ENCODE measurements around the gene GPR45. TPM values are rescaled to one million over a fixed set of nuclear protein-coding genes. Genes with fewer than 3 reads are reported as not detected.

The GPR45 gene
- total RNA-seq, 1 donor from 2014 or later: not detected

DNA sequence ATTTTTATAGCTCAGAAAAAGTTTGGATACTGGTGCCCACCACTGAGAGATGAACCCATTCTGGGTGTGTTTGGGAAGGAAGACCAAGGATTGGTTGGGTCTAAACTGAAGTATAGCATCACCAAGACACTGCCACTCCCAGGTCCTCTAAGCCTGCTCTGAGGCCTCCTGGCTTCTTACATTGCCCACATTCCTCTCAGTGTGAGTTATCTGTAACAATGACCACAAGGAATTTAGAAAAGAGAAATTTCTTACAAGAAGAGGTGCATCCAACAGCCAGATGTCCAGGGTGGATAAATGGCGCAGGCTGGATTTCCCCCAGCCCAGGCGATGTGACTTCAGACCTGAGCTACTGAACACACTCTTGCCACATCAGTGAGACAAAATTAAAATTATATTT lies 1.6 kb upstream of the GPR45 start:
- Mint-ChIP-seq H3K9me3 (ENCODE audit: unreplicated experiment) (peaks cover 4% of the 10 kb centered on the region), H3K4me3 (ENCODE audit: unreplicated experiment) (no peak overlapping the region), H3K27me3 (ENCODE audit: low read depth, unreplicated experiment) (peaks cover 2% of the 10 kb centered on the region), H3K4me1 (ENCODE audit: low read depth, unreplicated experiment) (peaks cover 24% of the 10 kb centered on the region), H3K36me3 (ENCODE audit: low read depth, unreplicated experiment) (no peaks in the 10 kb centered on the region), H3K27ac (ENCODE audit: unreplicated experiment) (peak overlapping the region; percentile 98)
- H4K20me1 ChIP-seq (ENCODE audit: insufficient read depth, low read length): no peaks in the 10 kb centered on the region
- no peak overlapping the region for H3K9ac ChIP-seq (ENCODE audit: low read length)
- no peak overlapping the region for H2AFZ ChIP-seq (ENCODE audit: low read depth, low read length)
- DNase-seq (ENCODE audit: low read depth) (peak; percentile 97), FAIRE-seq (peak; percentile 99)
- no peaks in the 10 kb centered on the region for H3K79me2 ChIP-seq (ENCODE audit: insufficient read depth, low read length)
- H3K4me3 ChIP-seq (ENCODE audit: insufficient read depth, low read depth, low read length): no peak overlapping the region
- H3K27me3 ChIP-seq (ENCODE audit: insufficient read depth, low read length): no peaks in the 10 kb centered on the region
- no peaks in the 10 kb centered on the region for H3K9me3 ChIP-seq (ENCODE audit: insufficient read depth, low read depth, low read length)
- H3K27ac ChIP-seq (ENCODE audit: low read depth, low read length): peak overlapping the region; percentile 28
- peaks cover 14% of the 10 kb centered on the region for H3K4me1 ChIP-seq (ENCODE audit: insufficient read depth, low read length)
- no peaks in the 10 kb centered on the region for H3K36me3 ChIP-seq (ENCODE audit: insufficient read depth, low read length)
- no peak for TF ChIP-seq EZH2 (IDR thresholded peaks at IDR 0.05; ENCODE audit: insufficient read depth, low read length)
- TF ChIP-seq, protein P1, sequence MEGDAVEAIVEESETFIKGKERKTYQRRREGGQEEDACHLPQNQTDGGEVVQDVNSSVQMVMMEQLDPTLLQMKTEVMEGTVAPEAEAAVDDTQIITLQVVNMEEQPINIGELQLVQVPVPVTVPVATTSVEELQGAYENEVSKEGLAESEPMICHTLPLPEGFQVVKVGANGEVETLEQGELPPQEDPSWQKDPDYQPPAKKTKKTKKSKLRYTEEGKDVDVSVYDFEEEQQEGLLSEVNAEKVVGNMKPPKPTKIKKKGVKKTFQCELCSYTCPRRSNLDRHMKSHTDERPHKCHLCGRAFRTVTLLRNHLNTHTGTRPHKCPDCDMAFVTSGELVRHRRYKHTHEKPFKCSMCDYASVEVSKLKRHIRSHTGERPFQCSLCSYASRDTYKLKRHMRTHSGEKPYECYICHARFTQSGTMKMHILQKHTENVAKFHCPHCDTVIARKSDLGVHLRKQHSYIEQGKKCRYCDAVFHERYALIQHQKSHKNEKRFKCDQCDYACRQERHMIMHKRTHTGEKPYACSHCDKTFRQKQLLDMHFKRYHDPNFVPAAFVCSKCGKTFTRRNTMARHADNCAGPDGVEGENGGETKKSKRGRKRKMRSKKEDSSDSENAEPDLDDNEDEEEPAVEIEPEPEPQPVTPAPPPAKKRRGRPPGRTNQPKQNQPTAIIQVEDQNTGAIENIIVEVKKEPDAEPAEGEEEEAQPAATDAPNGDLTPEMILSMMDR (IDR thresholded peaks at IDR 0.05; ENCODE audit: insufficient read depth, low read depth, low read length): no peak
- peak overlapping the region; percentile 10 for H3K4me2 ChIP-seq (ENCODE audit: low read length)

DNA sequence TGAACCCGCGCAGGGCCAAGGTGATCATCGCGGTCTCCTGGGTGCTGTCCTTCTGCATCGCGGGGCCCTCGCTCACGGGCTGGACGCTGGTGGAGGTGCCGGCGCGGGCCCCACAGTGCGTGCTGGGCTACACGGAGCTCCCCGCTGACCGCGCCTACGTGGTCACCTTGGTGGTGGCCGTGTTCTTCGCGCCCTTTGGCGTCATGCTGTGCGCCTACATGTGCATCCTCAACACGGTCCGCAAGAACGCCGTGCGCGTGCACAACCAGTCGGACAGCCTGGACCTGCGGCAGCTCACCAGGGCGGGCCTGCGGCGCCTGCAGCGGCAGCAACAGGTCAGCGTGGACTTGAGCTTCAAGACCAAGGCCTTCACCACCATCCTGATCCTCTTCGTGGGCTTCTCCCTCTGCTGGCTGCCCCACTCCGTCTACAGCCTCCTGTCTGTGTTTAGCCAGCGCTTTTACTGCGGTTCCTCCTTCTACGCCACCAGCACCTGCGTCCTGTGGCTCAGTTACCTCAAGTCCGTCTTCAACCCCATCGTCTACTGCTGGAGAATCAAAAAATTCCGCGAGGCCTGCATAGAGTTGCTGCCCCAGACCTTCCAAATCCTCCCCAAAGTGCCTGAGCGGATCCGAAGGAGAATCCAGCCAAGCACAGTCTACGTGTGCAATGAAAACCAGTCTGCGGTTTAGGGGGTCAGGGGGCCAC lies 897 bp downstream of the GPR45 start:
- TF ChIP-seq, protein P1 (IDR thresholded peaks at IDR 0.05; ENCODE audit: insufficient read depth, low read depth, low read length): no peak
- H3K4me3 ChIP-seq (ENCODE audit: insufficient read depth, low read depth, low read length): no peak overlapping the region
- H3K27ac Mint-ChIP-seq (ENCODE audit: unreplicated experiment): no peak overlapping the region
- no peaks in the 10 kb centered on the region for H3K27me3 ChIP-seq (ENCODE audit: insufficient read depth, low read length)
- H3K9ac ChIP-seq (ENCODE audit: low read length): no peak overlapping the region
- H3K36me3 Mint-ChIP-seq (ENCODE audit: low read depth, unreplicated experiment): peaks cover 1% of the 10 kb centered on the region
- H3K4me1 Mint-ChIP-seq (ENCODE audit: low read depth, unreplicated experiment): peaks cover 17% of the 10 kb centered on the region
- H4K20me1 ChIP-seq (ENCODE audit: insufficient read depth, low read length): no peaks in the 10 kb centered on the region
- no peak overlapping the region for H3K27ac ChIP-seq (ENCODE audit: low read depth, low read length)
- no peak overlapping the region for H3K4me2 ChIP-seq (ENCODE audit: low read length)
- no peaks in the 10 kb centered on the region for H3K9me3 ChIP-seq (ENCODE audit: insufficient read depth, low read depth, low read length)
- DNase-seq (ENCODE audit: low read depth) (no peak), FAIRE-seq (no peak)
- H3K79me2 ChIP-seq (ENCODE audit: insufficient read depth, low read length): no peaks in the 10 kb centered on the region
- no peak overlapping the region for H3K4me3 Mint-ChIP-seq (ENCODE audit: unreplicated experiment)
- H3K36me3 ChIP-seq (ENCODE audit: insufficient read depth, low read length): no peaks in the 10 kb centered on the region
- peaks cover 4% of the 10 kb centered on the region for H3K9me3 Mint-ChIP-seq (ENCODE audit: unreplicated experiment)
- peaks cover 14% of the 10 kb centered on the region for H3K4me1 ChIP-seq (ENCODE audit: insufficient read depth, low read length)
- peaks cover 2% of the 10 kb centered on the region for H3K27me3 Mint-ChIP-seq (ENCODE audit: low read depth, unreplicated experiment)
- H2AFZ ChIP-seq (ENCODE audit: low read depth, low read length): no peak overlapping the region

DNA sequence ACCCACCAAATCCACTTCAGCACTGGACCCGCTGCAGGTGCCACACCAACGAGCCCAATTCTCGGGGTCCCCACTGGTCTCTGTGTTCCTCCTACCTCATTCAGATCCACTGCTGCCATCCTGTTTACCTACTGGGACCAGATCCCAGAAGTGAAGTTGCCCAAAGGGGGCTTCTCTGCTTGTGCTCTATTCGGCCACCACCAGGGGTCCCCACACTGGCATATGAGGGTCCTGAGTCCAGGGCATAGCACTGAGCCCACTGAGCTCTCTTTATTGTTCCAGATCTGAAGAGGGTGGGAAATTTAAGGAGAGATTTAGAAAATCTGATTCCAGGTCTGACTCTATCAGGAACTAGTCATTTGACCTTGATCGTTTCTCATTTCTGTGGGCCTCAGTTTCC lies 2.4 kb downstream of the GPR45 start:
- no peak for FAIRE-seq

More for the DNA sequence above, 2.4 kb downstream of the GPR45 start:
- H3K79me2 ChIP-seq (ENCODE audit: insufficient read depth, low read length): no peaks in the 10 kb centered on the region
- H3K4me3 ChIP-seq (ENCODE audit: insufficient read depth, low read depth, low read length): no peak overlapping the region
- Mint-ChIP-seq H3K4me3 (ENCODE audit: unreplicated experiment) (no peak overlapping the region), H3K4me1 (ENCODE audit: low read depth, unreplicated experiment) (peaks cover 16% of the 10 kb centered on the region), H3K27ac (ENCODE audit: unreplicated experiment) (no peak overlapping the region), H3K36me3 (ENCODE audit: low read depth, unreplicated experiment) (peaks cover 1% of the 10 kb centered on the region), H3K27me3 (ENCODE audit: low read depth, unreplicated experiment) (peaks cover 2% of the 10 kb centered on the region), H3K9me3 (ENCODE audit: unreplicated experiment) (peaks cover 6% of the 10 kb centered on the region)
- H3K4me1 ChIP-seq (ENCODE audit: insufficient read depth, low read length): peaks cover 9% of the 10 kb centered on the region
- no peak overlapping the region for H3K9ac ChIP-seq (ENCODE audit: low read length)
- H3K27ac ChIP-seq (ENCODE audit: low read depth, low read length): no peak overlapping the region
- TF ChIP-seq EZH2 (IDR thresholded peaks at IDR 0.05; ENCODE audit: insufficient read depth, low read length): no peak
- TF ChIP-seq, protein P1 (IDR thresholded peaks at IDR 0.05; ENCODE audit: insufficient read depth, low read depth, low read length): peak; percentile 16
- no peak for DNase-seq (ENCODE audit: low read depth)
- H3K27me3 ChIP-seq (ENCODE audit: insufficient read depth, low read length): no peaks in the 10 kb centered on the region
- no peaks in the 10 kb centered on the region for H3K9me3 ChIP-seq (ENCODE audit: insufficient read depth, low read depth, low read length)
- H2AFZ ChIP-seq (ENCODE audit: low read depth, low read length): no peak overlapping the region
- H4K20me1 ChIP-seq (ENCODE audit: insufficient read depth, low read length): no peaks in the 10 kb centered on the region
- no peak overlapping the region for H3K4me2 ChIP-seq (ENCODE audit: low read length)
- no peaks in the 10 kb centered on the region for H3K36me3 ChIP-seq (ENCODE audit: insufficient read depth, low read length)
